ENCODE measurements around the gene HSD17B2.

HSD17B2 gene

DNA sequence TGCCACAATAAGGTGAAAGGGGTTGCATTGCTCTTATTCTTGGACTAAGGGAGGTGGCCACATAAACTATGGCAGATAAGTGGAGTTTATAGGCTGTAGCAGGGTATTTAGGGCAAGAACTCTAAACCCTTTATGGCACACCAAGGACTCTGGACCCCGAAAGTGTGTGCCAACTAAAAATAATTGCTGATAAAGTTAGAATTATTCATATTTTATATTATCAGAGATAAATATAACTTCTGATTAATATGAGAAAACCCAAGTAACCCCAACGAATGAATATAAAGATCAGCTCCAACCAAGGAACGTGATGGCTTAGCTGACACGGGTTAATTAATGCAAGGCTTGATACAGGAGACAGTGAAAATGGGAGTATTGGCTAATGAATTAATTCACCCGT is 15.0 kb upstream of the HSD17B2 start:
- DNase-seq: no peak

- no peak for DNase-seq
These were observed 11.8 kb upstream of the HSD17B2 start for GRCh38 chr16:82023206-82023605.

DNA sequence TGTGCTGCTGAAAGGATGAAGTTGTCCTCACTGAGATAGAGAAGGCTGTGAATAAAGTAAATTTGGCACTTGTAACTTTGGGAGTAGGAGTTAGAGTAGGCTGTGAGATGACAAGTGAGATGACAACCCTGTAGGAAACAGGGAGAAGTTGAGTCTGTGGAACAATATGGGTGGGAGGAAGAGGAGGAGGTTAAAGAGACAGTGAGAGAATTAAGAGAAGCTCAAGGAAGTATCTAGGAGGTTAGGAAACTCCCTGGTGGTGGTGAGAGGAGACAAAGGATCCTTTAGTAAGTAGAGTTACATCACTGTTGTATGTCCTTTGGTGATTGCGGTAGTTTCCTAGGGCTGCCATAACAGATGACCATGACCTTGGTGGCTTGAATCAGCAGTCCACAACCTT is 10.7 kb upstream of the HSD17B2 start:
- peak; percentile 55 to 73 (median 66) for DNase-seq

GRCh38 chr16:82024883-82025282 is 10.2 kb upstream of the HSD17B2 start:
- DNase-seq: no peak

- DNase-seq: no peak
These were observed 7.4 kb upstream of the HSD17B2 start for GRCh38 chr16:82027629-82028064.

DNA sequence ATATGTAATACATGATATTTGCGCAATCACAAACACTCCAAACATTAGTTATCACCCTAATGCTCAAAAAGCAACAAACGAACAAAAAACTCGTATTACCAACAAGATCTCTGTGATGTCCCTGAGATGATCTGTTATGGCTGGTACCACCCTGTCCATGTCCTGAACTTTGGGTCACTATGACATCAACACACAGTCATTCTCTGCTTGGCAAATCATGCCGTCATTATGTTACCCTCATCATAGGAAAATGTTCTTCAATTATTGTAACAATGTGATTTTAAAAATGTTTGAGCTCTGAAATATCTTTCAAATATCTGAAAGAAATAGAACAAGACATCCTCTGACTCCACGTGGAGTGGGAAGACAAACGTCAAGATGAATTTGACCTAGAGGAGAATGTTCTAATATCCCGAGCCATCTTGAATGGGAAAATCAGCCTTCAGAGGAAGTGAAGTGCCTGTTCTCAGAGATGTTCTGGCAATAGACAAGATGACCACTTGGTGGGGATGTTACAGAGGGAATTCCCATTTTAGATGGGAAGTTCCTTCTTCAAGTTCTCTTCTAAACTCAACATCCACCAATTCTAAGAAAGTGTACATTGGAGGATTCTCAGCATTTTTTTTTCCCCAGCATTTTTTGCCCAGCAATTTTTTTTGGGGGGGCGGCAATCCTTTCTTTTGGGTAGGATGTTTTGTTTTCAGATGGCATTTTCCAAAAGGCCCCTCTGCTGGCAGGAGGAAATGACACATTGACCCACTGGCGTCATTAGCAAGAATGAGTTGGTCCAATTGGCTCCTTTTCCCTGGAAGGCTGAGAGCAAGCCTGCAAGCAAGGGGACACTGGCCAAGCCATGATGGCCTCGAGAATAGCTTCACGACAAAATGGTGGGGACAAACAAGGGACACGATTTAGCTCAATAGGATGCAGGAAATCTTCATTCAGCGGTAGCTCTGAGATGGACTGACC is 3.7 kb upstream of the HSD17B2 start:
- peak; percentile 73 to 78 (median 73) for DNase-seq

- no peak for DNase-seq
These were observed 2.0 kb upstream of the HSD17B2 start for GRCh38 chr16:82033006-82033405.

GRCh38 chr16:82033683-82034300 is 1.3 kb upstream of the HSD17B2 start:
- no peak for DNase-seq

DNA sequence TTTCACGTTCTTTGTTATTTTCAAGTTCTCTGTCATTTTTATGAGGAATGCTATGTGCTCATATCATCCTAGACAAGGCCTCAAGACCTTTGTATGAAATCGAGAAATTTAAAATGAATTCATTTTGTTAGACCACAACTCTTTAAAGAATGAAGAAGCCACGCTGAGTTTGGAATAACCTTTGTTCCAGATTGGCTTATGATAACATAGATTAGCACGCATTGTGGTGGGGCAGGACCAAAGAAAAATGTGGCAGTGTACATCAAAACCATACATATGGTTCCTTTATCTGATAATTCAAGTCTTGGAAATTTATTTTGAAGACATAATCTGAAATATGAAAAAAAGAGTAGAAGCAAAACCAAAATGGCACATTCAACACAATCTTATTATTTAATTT is 2.2 kb downstream of the HSD17B2 start:
- DNase-seq: no peak

DNA sequence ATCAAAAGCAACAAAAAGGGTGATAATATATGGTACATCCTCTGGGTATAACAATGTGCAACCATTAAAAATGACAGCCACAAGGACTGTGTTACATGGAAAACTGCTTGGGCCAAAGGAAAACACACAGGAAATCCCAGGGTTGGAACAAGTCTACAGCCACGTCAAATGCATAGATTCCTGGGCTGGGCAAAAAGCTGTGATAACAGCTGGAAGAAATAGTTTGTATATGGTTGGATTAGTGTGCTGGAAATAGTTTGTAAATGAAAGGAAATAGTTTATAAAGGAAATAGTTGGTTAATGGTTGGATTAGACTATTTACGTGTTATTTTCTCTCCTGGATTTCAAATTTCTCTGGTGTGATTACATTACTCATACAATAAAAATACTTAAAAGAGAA is 2.6 kb downstream of the HSD17B2 start:
- no peak for DNase-seq

GRCh38 chr16:82040296-82040695 is 5.2 kb downstream of the HSD17B2 start:
- DNase-seq: no peak

- DNase-seq: no peak
These were observed 6.5 kb downstream of the HSD17B2 start for GRCh38 chr16:82041542-82041941.

GRCh38 chr16:82042144-82042543 is 7.1 kb downstream of the HSD17B2 start:
- no peak for DNase-seq

DNA sequence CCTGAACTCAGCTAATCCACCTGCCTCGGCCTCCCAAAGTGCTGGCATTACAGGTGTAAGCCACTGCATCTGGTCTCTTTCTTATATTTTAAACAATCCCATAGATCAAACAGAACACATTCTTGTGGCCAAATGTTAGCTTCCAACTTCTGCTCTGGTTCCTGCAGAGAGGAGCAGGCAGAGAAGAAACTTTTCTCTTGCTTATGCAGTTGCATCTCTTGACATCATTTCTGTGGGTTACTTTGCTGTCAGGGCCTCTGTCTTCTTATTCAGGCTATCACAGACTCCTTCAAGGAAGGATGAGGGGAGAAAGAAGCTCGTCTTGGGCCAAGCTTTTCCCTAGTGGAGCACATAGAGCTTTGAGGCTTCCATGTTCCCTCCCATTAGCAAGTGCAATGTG is 7.8 kb downstream of the HSD17B2 start:
- DNase-seq: no peak

DNA sequence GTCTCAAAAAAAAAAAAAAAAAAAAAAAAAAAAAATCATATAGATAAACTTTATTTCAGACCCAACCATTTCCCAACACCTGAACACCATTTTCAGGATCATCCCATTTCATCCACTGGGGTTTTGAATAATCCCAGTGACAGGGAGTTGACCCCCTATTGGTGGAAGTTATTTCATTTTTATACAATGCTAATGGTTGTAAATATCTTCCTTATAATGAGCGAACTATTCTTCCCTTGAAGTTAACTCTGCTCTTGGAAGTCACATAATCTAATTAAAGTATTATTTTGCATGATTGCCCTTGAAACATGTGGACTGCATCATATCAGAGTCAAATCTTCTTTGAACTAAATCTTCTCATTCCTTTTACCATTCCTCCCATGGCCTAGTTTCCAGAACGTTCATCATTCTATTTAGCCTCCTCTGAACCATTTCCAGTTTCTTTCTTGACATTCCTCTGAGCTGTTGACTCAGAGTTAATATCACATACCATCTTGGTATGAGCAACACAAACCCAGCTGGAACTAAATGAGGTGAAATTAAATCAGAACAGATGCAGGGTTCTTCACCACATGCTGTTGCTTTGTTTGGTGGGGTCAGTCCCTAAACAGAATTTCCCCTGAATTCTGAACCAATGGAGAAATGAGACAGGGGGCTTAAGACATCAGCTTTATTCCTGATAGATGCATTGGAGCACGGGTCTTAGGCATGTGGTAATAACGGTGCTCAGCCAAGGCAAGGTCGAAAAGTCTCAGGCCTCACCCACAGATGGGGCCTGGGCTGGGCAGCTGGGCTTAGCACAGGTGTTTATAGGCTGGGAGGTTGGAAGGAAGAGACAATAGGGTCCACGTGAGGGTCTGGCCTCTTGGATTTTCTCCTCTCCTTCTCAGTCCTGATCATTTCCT is 8.9 kb downstream of the HSD17B2 start:
- no peak for DNase-seq

GRCh38 chr16:82044585-82044911 is 9.5 kb downstream of the HSD17B2 start:
- DNase-seq: no peak

GRCh38 chr16:82045465-82045864 is 10.4 kb downstream of the HSD17B2 start:
- DNase-seq: no peak

- no peak for DNase-seq
These were observed 11.5 kb downstream of the HSD17B2 start for GRCh38 chr16:82046541-82046940.

DNA sequence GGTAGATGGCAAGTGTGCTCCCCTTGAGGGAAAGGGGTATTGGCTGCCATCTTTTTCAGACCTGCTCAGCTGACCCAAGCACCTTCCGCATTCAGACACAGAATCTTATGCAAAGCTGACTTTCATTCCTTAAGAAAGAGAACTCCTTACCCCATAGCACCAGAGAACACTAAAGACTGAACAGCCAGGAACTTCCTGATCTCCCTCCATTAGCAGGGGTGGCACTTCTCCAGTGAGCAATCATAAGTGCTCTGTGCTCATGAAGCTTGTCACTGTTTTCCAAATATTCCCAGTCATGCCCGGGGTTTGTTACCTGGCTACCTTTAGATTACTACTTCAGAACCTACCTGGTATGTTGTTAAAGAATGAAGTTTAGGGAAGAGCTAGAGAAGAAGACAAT is 11.9 kb downstream of the HSD17B2 start:
- DNase-seq: no peak

DNA sequence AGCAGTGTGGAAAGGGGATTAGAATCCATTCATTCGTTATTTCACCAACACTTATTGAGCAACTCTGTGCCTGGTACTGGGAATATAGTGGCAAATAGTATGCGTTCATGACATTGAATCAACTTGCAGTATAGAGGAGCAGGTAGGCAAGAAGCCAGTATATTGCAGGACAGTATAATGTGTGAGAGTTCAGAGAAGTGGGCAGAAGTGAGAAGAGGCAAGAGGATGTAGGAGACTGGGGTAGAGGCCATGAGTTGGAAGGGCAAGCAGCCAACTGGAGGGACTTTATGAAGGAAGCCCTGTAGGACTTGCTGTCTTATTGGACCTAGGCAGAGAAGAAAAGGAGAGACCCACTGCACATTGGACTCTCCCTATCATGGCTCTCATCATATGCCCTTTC is 12.3 kb downstream of the HSD17B2 start:
- no peak for DNase-seq

- no peak for DNase-seq
These were observed 12.7 kb downstream of the HSD17B2 start for GRCh38 chr16:82047787-82048186.

DNA sequence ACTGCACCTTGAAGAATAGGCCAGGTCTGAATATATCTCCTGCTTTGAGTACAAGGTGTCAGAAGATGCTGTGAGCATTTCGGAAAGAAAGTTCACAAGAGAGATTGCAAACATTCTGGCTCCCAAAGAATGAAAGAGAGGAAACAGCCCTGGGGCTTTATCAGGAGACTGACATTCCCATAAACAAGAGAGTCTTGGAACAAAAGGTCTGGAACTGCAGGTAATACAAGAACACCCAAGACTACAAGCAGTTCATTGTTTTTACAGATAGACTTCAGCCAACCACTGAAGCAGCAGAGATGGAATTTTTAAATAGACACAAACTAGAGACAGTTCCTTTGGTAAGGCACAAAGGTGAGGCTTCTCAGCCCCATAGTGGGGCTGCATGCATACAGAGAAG is 14.4 kb downstream of the HSD17B2 start:
- DNase-seq: no peak

GRCh38 chr16:82050506-82050905 is 15.5 kb downstream of the HSD17B2 start:
- DNase-seq: no peak
